Natural killer cell (primary cell): ENCODE data around the gene LHX3. TPM values are rescaled to one million over a fixed set of nuclear protein-coding genes. Genes with fewer than 3 reads are reported as not detected.

Experiments
- ATAC-seq, 3 donors: fragments of 150-1000 bp in 2 of 3; fragments of 200-7000 bp in 1 of 3; cut with Tn5 transposase; 1 replicate in 1 of 3; 2 replicates in 2 of 3; pipeline ENCODE4 v1.10.0; 2021; ENCODE audit warnings: mild to moderate bottlenecking in 2 of 3, moderate library complexity in 2 of 3
- DNase-seq, 2 donors: peaks; one replicate each; pipeline versions ENCODE4 v3.0.0 to v3.0.0-alpha.2; 2013 to 2021; ENCODE audit warnings: mixed read lengths in 1 of 2
- H3K27ac ChIP-seq: one replicate; pipeline ENCODE4 v1.5.1; 2013; ENCODE audit warnings: mild to moderate bottlenecking, low read length
- H3K27me3 ChIP-seq: one replicate; pipeline ENCODE4 v1.6.1; 2013; ENCODE audit warnings: low read length; ENCODE audit not compliant: control insufficient read depth, insufficient read depth
- H3K36me3 ChIP-seq: one replicate; pipeline ENCODE4 v1.6.1; 2013; ENCODE audit warnings: low read length; ENCODE audit not compliant: control insufficient read depth, insufficient read depth
- H3K4me1 ChIP-seq: one replicate; pipeline ENCODE4 v1.6.1; 2013; ENCODE audit warnings: low read length; ENCODE audit not compliant: control insufficient read depth, insufficient read depth
- H3K4me3 ChIP-seq: one replicate; pipeline ENCODE4 v1.5.1; 2013; ENCODE audit warnings: low read length
- H3K9me3 ChIP-seq: one replicate; pipeline ENCODE4 v1.6.1; 2013; ENCODE audit warnings: low read length; ENCODE audit not compliant: control insufficient read depth, insufficient read depth
- H3K27ac Mint-ChIP-seq, 2 donors: one replicate each; pipeline ENCODE4 v1.8.0; 2022; ENCODE audit warnings: mild to moderate bottlenecking in 2 of 2, mixed read lengths in 2 of 2, moderate library complexity in 1 of 2
- H3K27me3 Mint-ChIP-seq, 2 donors: one replicate each; pipeline ENCODE4 v1.8.0; 2022; ENCODE audit warnings: low read depth in 2 of 2, mixed read lengths in 2 of 2
- H3K36me3 Mint-ChIP-seq: one replicate; pipeline ENCODE4 v1.8.0; 2022; ENCODE audit warnings: mixed read lengths
- H3K4me1 Mint-ChIP-seq, 2 donors: one replicate each; pipeline ENCODE4 v1.8.0; 2022; ENCODE audit warnings: mixed read lengths in 2 of 2
- H3K4me3 Mint-ChIP-seq: one replicate; pipeline ENCODE4 v1.8.0; 2022; ENCODE audit warnings: mild to moderate bottlenecking, moderate library complexity, mixed read lengths
- H3K9me3 Mint-ChIP-seq, 2 donors: one replicate each; pipeline ENCODE4 v1.8.0; 2022; ENCODE audit warnings: mixed read lengths in 2 of 2
- WGBS: methylation state at CpG from one replicate; pipeline ENCODE4 v1.1.7; 2013; ENCODE audit warnings: missing lambda C conversion rate; ENCODE audit not compliant: insufficient coverage; 5-methylcytosine and 5-hydroxymethylcytosine counted together
- intact Hi-C: fragments of 100-400 bp; cut with micrococcal nuclease; formaldehyde crosslinking; loops from one replicate; pipeline ENCODE4 v1.14.2; 2022
- total RNA-seq, 4 donors: library from RNA; stranded (reverse); fragments of 120-200 nt in 1 of 4; gene quantifications; one replicate each; pipeline versions ENCODE4 v1.2.3 to v1.2.4, GENCODE V29; 2013 to 2022
- TF ChIP-seq, protein P1 (sequence below): fragments of 200-600 bp; IDR thresholded peaks from one replicate; pipeline ENCODE4 v1.8.0; 2022; ENCODE audit warnings: antibody characterized with exemption

Gene LHX3
- total RNA-seq, 3 donors from 2014 or later (not counting 1 experiment from before 2014, with no cell fraction given) = 0.38 TPM; not detected in 2

- intact Hi-C loops = no loop called here
- Histone ChIP-seq H3K27me3 (no peaks in the 10 kb centered on the region), H3K4me1 (no peaks in the 10 kb centered on the region), H3K9me3 (no peaks in the 10 kb centered on the region), H3K4me3 (no peak overlapping the region), H3K36me3 (no peaks in the 10 kb centered on the region), H3K27ac (no peak overlapping the region)
- H3K36me3 Mint-ChIP-seq = no peaks in the 10 kb centered on the region
- no peak for ATAC-seq
- WGBS = 89% methylated on average over 14 of the region's 14 CpGs
- TF ChIP-seq, protein P1, sequence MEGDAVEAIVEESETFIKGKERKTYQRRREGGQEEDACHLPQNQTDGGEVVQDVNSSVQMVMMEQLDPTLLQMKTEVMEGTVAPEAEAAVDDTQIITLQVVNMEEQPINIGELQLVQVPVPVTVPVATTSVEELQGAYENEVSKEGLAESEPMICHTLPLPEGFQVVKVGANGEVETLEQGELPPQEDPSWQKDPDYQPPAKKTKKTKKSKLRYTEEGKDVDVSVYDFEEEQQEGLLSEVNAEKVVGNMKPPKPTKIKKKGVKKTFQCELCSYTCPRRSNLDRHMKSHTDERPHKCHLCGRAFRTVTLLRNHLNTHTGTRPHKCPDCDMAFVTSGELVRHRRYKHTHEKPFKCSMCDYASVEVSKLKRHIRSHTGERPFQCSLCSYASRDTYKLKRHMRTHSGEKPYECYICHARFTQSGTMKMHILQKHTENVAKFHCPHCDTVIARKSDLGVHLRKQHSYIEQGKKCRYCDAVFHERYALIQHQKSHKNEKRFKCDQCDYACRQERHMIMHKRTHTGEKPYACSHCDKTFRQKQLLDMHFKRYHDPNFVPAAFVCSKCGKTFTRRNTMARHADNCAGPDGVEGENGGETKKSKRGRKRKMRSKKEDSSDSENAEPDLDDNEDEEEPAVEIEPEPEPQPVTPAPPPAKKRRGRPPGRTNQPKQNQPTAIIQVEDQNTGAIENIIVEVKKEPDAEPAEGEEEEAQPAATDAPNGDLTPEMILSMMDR = no peak
- DNase-seq = no peak
- H3K4me3 Mint-ChIP-seq = no peak overlapping the region
- no peaks in the 10 kb centered on the region for H3K9me3 Mint-ChIP-seq
- no peaks in the 10 kb centered on the region for H3K27me3 Mint-ChIP-seq
- no peaks in the 10 kb centered on the region for H3K4me1 Mint-ChIP-seq
- H3K27ac Mint-ChIP-seq = no peak overlapping the region
Observed at GRCh38 chr9:136177224-136177623, 27.7 kb downstream of the LHX3 start.

DNA sequence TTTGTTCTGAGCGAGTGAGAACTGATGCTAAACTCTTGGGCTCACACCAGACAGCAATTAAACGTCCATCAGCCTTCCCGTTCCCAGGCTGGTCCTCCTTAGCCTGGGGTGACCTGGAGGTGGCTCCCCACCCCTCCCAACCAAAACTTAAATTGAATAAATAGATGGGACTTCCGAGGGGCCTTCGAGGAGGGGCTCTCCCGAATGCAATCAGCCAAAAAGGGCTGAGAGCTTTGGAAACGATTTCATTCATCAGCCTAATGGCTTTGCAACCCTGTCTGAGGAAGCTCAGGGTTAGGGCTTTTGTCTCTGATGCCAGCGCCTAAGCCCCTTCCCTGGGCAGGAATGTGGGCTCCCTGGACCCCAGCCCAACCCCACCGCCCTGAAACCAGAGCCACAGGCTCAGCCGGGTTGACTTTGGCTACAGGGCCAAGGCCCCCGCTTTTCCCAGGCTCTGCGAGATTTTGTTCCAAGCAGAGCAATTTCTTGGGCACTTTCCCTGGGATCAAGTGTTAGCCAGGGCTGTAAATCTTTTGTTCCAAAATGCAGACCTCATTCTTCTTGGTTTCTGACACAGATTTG lies 29.2 kb downstream of the LHX3 start:
- Mint-ChIP-seq H3K4me3 (no peak overlapping the region), H3K4me1 (peaks cover 0 to 3% of the 10 kb centered on the region in 2 donors), H3K27ac (no peak overlapping the region), H3K9me3 (no peaks in the 10 kb centered on the region), H3K36me3 (no peaks in the 10 kb centered on the region), H3K27me3 (peaks cover 6 to 7% of the 10 kb centered on the region in 2 donors)
- Histone ChIP-seq H3K4me1 (no peaks in the 10 kb centered on the region), H3K27me3 (no peaks in the 10 kb centered on the region), H3K9me3 (no peaks in the 10 kb centered on the region), H3K4me3 (no peak overlapping the region), H3K27ac (no peak overlapping the region), H3K36me3 (no peaks in the 10 kb centered on the region)
- WGBS = 82% methylated on average over 12 of the region's 12 CpGs
- DNase-seq = no peak
- ATAC-seq = no peak
- TF ChIP-seq, protein P1 = no peak
- intact Hi-C loops = no loop called here

DNA sequence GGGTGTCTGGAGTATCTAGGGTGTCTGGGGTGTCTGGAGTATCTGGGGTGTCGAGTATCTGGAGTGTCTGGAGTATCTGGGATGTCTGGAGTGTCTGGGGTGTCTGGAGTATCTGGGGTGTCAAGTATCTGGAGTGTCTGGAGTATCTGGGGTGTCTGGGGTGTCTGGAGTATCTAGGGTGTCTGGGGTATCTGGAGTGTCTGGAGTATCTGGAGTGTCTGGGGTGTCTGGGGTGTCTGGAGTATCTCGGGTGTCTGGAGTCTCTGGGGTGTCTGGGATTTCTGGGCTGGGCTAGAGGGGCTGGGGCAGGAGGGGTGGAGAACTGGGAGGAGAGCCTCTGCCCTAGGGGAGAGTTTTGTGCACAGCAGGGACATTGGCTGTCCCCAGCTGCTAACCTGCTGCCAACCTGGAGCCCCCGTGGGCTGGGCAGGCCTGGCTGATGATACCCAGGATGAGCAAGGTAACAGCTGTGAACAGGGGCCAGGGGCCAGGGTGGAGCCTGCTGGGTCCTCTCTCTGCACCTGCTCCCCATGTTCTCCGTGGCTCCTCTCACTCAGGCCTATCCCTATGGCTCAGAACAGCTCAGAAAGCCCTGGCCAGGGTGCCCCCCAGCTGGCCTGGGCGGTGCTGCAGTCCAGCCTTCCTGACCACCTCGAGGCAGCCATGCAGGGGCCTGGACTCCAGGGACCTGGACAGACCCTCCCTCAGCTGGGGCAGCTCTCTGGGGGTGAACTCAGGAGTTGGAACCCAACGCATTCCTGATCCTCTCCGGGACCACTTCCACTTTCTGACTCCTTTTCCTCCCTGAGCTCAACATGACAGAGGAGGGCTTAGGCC lies 29.9 kb downstream of the LHX3 start:
- Mint-ChIP-seq H3K9me3 (no peaks in the 10 kb centered on the region), H3K27ac (no peak overlapping the region), H3K27me3 (peaks cover 6 to 8% of the 10 kb centered on the region in 2 donors), H3K4me1 (peaks cover 0 to 3% of the 10 kb centered on the region in 2 donors), H3K4me3 (no peak overlapping the region), H3K36me3 (no peaks in the 10 kb centered on the region)
- no peak for DNase-seq
- intact Hi-C loops = no loop called here
- no peak overlapping the region for H3K4me3 ChIP-seq
- no peak overlapping the region for H3K27ac ChIP-seq
- no peaks in the 10 kb centered on the region for H3K36me3 ChIP-seq
- TF ChIP-seq, protein P1 = no peak
- H3K9me3 ChIP-seq = no peaks in the 10 kb centered on the region
- no peaks in the 10 kb centered on the region for H3K4me1 ChIP-seq
- WGBS = 79% methylated on average over 8 of the region's 8 CpGs
- ATAC-seq = no peak
- H3K27me3 ChIP-seq = no peaks in the 10 kb centered on the region
